Measurements from ENCODE around the gene DAPK2. TPM values are rescaled to one million over a fixed set of nuclear protein-coding genes. Genes with fewer than 3 reads are reported as not detected.
A peak's percentile ranks its signal among the peaks of the same experiment; 100 is the strongest.

The DAPK2 gene
- total and polyA plus RNA-seq, 2 donors (not counting 1 experiment from before 2014, with no cell fraction given): 14.4 to 21.4 TPM

GRCh38 chr15:64017591-64018163 lies 28.6 kb downstream of the DAPK2 start:
- peak; percentile 22 to 68 for DNase-seq (ENCODE audit: low read depth in 2 of 2)
- H3K4me2 ChIP-seq (ENCODE audit: extremely low read depth, insufficient read depth, low read length): peak overlapping the region; percentile 18
- no peaks in the 10 kb centered on the region for H3K9me3 ChIP-seq (ENCODE audit: control insufficient read depth, insufficient read depth, low read depth, low read length)

DNA sequence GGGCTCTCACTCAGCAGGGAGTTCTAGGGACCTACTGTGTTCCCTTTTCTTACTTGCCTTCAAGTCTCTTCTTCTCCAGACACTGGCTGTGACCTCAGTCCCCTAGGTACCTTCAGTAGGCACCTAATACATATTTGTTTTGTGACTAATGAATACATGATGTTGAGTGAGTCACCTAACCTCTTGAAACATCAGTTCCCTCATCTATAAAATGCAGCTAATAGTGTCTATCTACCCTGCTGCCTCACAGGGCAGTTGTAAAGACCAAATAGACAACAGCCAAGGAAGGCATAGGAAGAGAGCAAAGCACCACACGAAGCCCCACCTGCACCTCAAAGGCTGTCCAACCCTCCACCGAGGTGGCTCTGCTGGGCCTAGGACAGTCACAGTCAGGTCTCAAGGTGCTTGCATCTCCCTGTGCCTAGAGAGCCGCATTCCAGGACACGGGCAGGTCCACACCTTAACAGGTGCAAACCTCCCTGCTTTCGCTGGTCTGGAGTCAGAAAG lies 29.1 kb downstream of the DAPK2 start:
- Histone ChIP-seq H3K9me3 (ENCODE audit: control insufficient read depth, insufficient read depth, low read depth, low read length) (no peaks in the 10 kb centered on the region), H3K4me2 (ENCODE audit: extremely low read depth, insufficient read depth, low read length) (no peak overlapping the region), H4K20me1 (ENCODE audit: control insufficient read depth, extremely low read depth, insufficient read depth, low read length) (no peaks in the 10 kb centered on the region), H3K4me3 (replicated peaks in 1 of 4; ENCODE audit: control extremely low read depth in 1 of 4, insufficient read depth in 1 of 4, low read depth in 3 of 4, low read length in 4 of 4) (no peak overlapping the region), H3K9ac (ENCODE audit: insufficient read depth, low read length) (no peak overlapping the region), H2AFZ (ENCODE audit: low read length) (no peak overlapping the region), H3K27ac (ENCODE audit: insufficient read depth, low read length) (no peak overlapping the region), H3K79me2 (ENCODE audit: control insufficient read depth, insufficient read depth, low read length) (no peaks in the 10 kb centered on the region), H3K4me1 (ENCODE audit: control insufficient read depth, extremely low read depth, insufficient read depth, low read length) (peaks cover 11% of the 10 kb centered on the region), H3K27me3 (ENCODE audit: control insufficient read depth, insufficient read depth, low read length) (no peaks in the 10 kb centered on the region), H3K36me3 (ENCODE audit: control insufficient read depth, insufficient read depth, low read length) (no peaks in the 10 kb centered on the region)
- DNase-seq (ENCODE audit: low read depth in 2 of 2): peak in 1 of 2 donors; percentile 74
- TF ChIP-seq, protein P1, sequence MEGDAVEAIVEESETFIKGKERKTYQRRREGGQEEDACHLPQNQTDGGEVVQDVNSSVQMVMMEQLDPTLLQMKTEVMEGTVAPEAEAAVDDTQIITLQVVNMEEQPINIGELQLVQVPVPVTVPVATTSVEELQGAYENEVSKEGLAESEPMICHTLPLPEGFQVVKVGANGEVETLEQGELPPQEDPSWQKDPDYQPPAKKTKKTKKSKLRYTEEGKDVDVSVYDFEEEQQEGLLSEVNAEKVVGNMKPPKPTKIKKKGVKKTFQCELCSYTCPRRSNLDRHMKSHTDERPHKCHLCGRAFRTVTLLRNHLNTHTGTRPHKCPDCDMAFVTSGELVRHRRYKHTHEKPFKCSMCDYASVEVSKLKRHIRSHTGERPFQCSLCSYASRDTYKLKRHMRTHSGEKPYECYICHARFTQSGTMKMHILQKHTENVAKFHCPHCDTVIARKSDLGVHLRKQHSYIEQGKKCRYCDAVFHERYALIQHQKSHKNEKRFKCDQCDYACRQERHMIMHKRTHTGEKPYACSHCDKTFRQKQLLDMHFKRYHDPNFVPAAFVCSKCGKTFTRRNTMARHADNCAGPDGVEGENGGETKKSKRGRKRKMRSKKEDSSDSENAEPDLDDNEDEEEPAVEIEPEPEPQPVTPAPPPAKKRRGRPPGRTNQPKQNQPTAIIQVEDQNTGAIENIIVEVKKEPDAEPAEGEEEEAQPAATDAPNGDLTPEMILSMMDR (conservative IDR thresholded peaks at IDR 0.05 in 1 of 2, IDR thresholded peaks at IDR 0.05 in 1 of 2; ENCODE audit: low read depth in 1 of 2, low read length in 2 of 2): no peak
- TF ChIP-seq EZH2 (IDR thresholded peaks at IDR 0.05; ENCODE audit: low read length, missing control alignments): no peak

More at GRCh38 chr15:64017591-64018163, 28.6 kb downstream of the DAPK2 start:
- Histone ChIP-seq H3K36me3 (ENCODE audit: control insufficient read depth, insufficient read depth, low read length) (no peaks in the 10 kb centered on the region), H3K4me1 (ENCODE audit: control insufficient read depth, extremely low read depth, insufficient read depth, low read length) (peaks cover 11% of the 10 kb centered on the region), H3K4me3 (replicated peaks in 1 of 4; ENCODE audit: control extremely low read depth in 1 of 4, insufficient read depth in 1 of 4, low read depth in 3 of 4, low read length in 4 of 4) (no peak overlapping the region), H4K20me1 (ENCODE audit: control insufficient read depth, extremely low read depth, insufficient read depth, low read length) (no peaks in the 10 kb centered on the region), H3K9ac (ENCODE audit: insufficient read depth, low read length) (no peak overlapping the region), H2AFZ (ENCODE audit: low read length) (no peak overlapping the region), H3K79me2 (ENCODE audit: control insufficient read depth, insufficient read depth, low read length) (no peaks in the 10 kb centered on the region), H3K27ac (ENCODE audit: insufficient read depth, low read length) (no peak overlapping the region), H3K27me3 (ENCODE audit: control insufficient read depth, insufficient read depth, low read length) (no peaks in the 10 kb centered on the region)
- no peak for TF ChIP-seq EZH2 (IDR thresholded peaks at IDR 0.05; ENCODE audit: low read length, missing control alignments)
- TF ChIP-seq, protein P1 (conservative IDR thresholded peaks at IDR 0.05 in 1 of 2, IDR thresholded peaks at IDR 0.05 in 1 of 2; ENCODE audit: low read depth in 1 of 2, low read length in 2 of 2): no peak

DNA sequence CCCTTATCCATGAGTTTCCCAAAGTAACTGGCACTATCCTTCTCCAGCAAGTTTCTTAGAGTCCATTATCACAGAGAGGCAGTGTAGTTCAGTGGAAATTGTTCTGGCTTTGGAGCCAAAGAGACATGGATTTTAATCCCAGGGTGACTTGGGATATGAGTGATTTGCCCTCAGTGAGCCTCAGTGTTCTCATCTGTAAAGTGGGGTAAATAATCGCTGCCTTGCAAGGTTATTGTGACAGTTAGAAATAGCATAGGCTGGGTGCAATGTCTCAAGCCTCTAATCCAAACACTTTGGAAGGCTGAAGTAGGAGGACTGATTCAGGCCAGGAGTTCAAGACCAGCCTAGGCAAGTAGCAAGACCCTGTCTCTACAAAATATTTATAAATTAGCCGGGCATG lies 30.0 kb downstream of the DAPK2 start:
- Histone ChIP-seq H3K27me3 (ENCODE audit: control insufficient read depth, insufficient read depth, low read length) (no peaks in the 10 kb centered on the region), H3K27ac (ENCODE audit: insufficient read depth, low read length) (no peak overlapping the region), H3K9me3 (ENCODE audit: control insufficient read depth, insufficient read depth, low read depth, low read length) (no peaks in the 10 kb centered on the region), H3K4me1 (ENCODE audit: control insufficient read depth, extremely low read depth, insufficient read depth, low read length) (peaks cover 11% of the 10 kb centered on the region), H2AFZ (ENCODE audit: low read length) (no peak overlapping the region), H4K20me1 (ENCODE audit: control insufficient read depth, extremely low read depth, insufficient read depth, low read length) (no peaks in the 10 kb centered on the region), H3K36me3 (ENCODE audit: control insufficient read depth, insufficient read depth, low read length) (no peaks in the 10 kb centered on the region), H3K9ac (ENCODE audit: insufficient read depth, low read length) (no peak overlapping the region), H3K4me3 (replicated peaks in 1 of 4; ENCODE audit: control extremely low read depth in 1 of 4, insufficient read depth in 1 of 4, low read depth in 3 of 4, low read length in 4 of 4) (no peak overlapping the region), H3K4me2 (ENCODE audit: extremely low read depth, insufficient read depth, low read length) (no peak overlapping the region), H3K79me2 (ENCODE audit: control insufficient read depth, insufficient read depth, low read length) (no peaks in the 10 kb centered on the region)
- TF ChIP-seq, protein P1 (conservative IDR thresholded peaks at IDR 0.05 in 1 of 2, IDR thresholded peaks at IDR 0.05 in 1 of 2; ENCODE audit: low read depth in 1 of 2, low read length in 2 of 2): no peak
- TF ChIP-seq EZH2 (IDR thresholded peaks at IDR 0.05; ENCODE audit: low read length, missing control alignments): no peak
- no peak for DNase-seq (ENCODE audit: low read depth in 2 of 2)

Data from fibroblast of lung (primary cell).